Dendritic cell treated with granulocyte-macrophage colony-stimulating factor and Interleukin-4, amounts not matched to agents 40 ng/mL and 50 ng/mL, for 4 days (primary cell): ENCODE results near the gene STXBP5.

Source experiments
- H3K27ac Mint-ChIP-seq: one replicate; pipeline ENCODE4 v1.8.0; 2022; ENCODE audit warnings: mild to moderate bottlenecking, mixed read lengths
- H3K27me3 Mint-ChIP-seq: one replicate; pipeline ENCODE4 v1.8.0; 2022; ENCODE audit warnings: mild to moderate bottlenecking, mixed read lengths
- H3K36me3 Mint-ChIP-seq: one replicate; pipeline ENCODE4 v1.8.0; 2022; ENCODE audit warnings: low read depth, mixed read lengths
- H3K4me1 Mint-ChIP-seq: one replicate; pipeline ENCODE4 v1.8.0; 2022; ENCODE audit warnings: low read depth, mixed read lengths
- H3K4me3 Mint-ChIP-seq: one replicate; pipeline ENCODE4 v1.8.0; 2022; ENCODE audit warnings: mild to moderate bottlenecking, moderate library complexity, mixed read lengths
- H3K9me3 Mint-ChIP-seq: one replicate; pipeline ENCODE4 v1.8.0; 2022; ENCODE audit warnings: mixed read lengths
- intact Hi-C: fragments of 100-400 bp; cut with micrococcal nuclease; formaldehyde crosslinking; loops from one replicate; pipeline ENCODE4 v1.15.0; 2022

The STXBP5 gene

DNA sequence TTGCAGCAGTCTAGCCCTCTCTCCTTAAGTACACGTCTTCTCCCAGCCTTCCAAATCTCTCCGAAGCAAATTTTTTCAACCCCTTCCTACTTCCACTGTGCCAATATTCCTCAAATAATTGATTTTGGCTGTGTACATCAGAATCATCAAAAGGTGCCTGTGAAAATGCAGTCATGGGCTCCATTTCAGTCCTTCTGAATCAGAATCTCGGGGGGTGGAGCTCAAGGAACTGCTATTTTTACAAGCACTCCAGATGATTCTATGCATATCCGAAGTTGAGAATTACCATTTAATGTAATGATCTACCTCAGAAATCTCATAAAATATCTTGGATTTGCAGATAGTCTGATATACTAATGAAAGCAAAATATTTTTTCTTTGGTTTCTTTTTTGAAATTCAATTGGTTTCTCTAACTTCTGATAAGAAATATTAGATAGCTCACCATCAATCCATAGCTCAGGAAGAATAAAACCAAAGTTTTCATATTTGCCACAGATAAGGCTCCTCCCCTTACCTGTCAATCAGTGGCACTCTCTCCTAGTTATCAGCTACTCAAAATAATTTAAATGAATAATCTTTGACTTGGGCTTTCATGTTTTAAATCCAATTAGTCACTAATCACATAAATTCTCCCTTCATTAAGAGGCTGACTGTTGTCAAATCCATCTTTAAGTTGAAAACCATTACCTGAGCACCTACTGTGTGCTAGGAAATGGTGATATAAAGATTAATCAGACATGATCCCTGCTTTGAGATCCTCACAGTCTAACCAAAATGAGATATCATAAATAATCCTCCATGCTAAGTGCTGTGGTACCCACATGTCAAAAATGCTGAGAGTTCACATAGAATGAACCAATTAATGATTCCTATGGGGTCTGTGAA is 36.4 kb upstream of the STXBP5 start:
- Mint-ChIP-seq H3K36me3 (no peaks in the 10 kb centered on the region), H3K27me3 (no peaks in the 10 kb centered on the region), H3K27ac (no peak overlapping the region), H3K4me3 (no peak overlapping the region), H3K4me1 (no peaks in the 10 kb centered on the region), H3K9me3 (no peaks in the 10 kb centered on the region)
- intact Hi-C loops: no loop called here

DNA sequence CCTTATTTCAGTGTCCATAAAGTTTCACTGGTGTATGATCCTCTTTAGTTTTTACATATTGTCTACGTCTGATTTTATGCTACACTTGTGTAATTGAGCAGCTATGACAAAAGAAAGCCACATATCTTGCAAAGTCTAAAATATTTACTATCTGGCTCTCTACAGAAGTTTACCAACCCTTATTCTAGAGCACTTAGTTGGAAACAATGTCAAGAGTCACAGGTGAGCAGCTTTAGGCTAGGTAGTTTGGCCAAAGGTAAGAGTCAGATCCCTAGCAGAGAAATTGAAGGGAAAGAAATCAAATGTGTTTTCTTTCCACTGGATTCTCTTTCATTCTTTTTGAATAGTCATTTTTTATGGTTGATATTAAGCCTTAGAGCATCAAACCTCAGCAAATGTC is 34.7 kb upstream of the STXBP5 start:
- intact Hi-C loops: no loop called here
- H3K36me3 Mint-ChIP-seq: no peaks in the 10 kb centered on the region
- H3K4me3 Mint-ChIP-seq: no peak overlapping the region
- no peaks in the 10 kb centered on the region for H3K4me1 Mint-ChIP-seq
- H3K27me3 Mint-ChIP-seq: no peaks in the 10 kb centered on the region
- no peak overlapping the region for H3K27ac Mint-ChIP-seq
- no peaks in the 10 kb centered on the region for H3K9me3 Mint-ChIP-seq

DNA sequence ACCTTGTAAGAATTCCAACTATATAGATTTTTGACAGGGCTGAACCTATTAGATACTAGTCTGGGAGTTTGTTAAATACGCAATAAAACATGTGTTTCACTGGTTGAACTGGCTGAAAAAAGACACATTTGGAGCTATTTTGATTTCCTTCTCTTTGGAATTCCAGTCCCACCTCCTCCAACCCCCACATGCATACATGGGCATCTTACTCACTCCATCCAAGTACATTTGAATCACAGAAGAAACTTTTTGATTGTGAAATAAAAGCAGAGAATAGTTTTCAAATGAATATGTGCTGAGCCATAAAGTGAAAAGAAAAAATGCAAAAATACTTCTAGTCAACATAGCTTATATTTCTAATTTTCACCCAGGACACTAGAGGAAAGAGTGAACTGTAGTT is 33.9 kb upstream of the STXBP5 start:
- intact Hi-C loops: no loop called here
- H3K4me3 Mint-ChIP-seq: no peak overlapping the region
- H3K27ac Mint-ChIP-seq: no peak overlapping the region
- H3K9me3 Mint-ChIP-seq: no peaks in the 10 kb centered on the region
- H3K4me1 Mint-ChIP-seq: no peaks in the 10 kb centered on the region
- no peaks in the 10 kb centered on the region for H3K27me3 Mint-ChIP-seq
- H3K36me3 Mint-ChIP-seq: no peaks in the 10 kb centered on the region

DNA sequence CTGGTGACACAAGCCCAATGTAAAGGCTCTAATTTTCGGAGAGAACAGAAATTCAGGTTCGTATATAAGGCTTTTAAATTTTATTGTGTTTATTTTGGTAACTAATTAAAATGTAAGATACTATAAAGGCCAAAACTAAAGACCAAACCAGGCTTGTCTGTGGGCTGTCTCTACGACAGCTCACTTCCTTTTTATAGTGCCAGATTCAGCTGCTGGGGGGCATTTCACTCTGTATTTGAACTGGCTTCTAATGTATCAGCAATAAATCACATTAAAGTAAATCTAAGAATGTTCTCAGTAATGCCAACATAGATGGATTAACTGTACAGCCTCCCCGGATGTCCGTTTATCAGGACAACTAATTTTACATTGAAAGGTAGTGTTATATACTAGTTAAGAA is 31.1 kb upstream of the STXBP5 start:
- H3K9me3 Mint-ChIP-seq: no peaks in the 10 kb centered on the region

DNA sequence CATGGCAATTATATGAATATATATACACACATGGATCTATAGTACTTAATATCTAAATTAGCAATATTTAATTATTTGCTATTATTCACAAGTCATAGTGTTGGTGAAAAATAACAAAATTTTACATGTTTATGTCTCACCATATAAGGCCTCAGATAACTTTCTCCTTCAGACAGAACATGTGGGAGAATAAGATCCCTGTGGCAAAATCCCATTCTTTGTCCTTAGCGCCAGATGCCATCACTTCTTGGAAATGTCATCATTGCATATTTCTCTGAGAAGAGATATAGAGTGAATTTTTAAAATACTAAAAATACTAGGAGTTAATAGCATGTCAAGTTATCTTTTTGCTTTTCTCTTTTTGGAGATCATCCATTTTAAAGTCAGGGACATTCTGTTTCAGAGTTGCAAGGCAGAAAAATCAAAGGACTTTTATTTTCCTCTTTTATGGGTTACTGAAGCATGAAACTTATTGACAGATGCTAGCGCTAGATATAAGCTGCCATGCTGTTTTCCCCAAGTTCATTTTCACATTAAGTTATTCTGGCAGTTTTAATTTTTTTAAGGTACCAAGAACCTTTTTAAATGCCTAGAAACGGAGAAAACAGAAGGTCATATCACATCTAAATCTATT is 30.4 kb upstream of the STXBP5 start:
- H3K27me3 Mint-ChIP-seq: no peaks in the 10 kb centered on the region
- no peaks in the 10 kb centered on the region for H3K36me3 Mint-ChIP-seq
- no peaks in the 10 kb centered on the region for H3K9me3 Mint-ChIP-seq
- intact Hi-C loops: no loop called here
- H3K4me3 Mint-ChIP-seq: no peak overlapping the region
- no peaks in the 10 kb centered on the region for H3K4me1 Mint-ChIP-seq
- no peak overlapping the region for H3K27ac Mint-ChIP-seq

More for the DNA sequence above, 31.1 kb upstream of the STXBP5 start:
- intact Hi-C loops: no loop called here
- no peak overlapping the region for H3K27ac Mint-ChIP-seq
- no peaks in the 10 kb centered on the region for H3K27me3 Mint-ChIP-seq
- no peaks in the 10 kb centered on the region for H3K4me1 Mint-ChIP-seq
- H3K36me3 Mint-ChIP-seq: no peaks in the 10 kb centered on the region
- no peak overlapping the region for H3K4me3 Mint-ChIP-seq

DNA sequence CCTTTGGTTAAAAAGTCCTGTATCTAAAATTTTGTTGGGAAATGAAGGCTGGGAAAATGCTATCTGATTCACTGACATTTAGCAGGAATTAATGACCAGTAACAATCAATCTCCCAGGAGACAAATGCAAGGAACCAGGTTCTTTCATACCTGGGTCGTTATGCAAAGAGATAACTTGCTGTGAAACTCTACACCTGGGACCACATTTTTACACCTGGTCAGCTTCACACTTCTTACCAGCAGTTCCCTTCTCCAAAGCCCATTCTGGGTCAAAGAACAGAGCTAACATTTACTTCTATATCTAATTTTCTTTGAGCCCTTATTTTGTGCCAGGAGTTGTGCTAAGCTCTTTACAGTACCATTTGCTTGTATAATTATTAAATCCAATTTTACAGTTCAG is 27.4 kb upstream of the STXBP5 start:
- no peak overlapping the region for H3K4me3 Mint-ChIP-seq
- intact Hi-C loops: no loop called here
- no peaks in the 10 kb centered on the region for H3K27me3 Mint-ChIP-seq
- H3K4me1 Mint-ChIP-seq: no peaks in the 10 kb centered on the region
- H3K9me3 Mint-ChIP-seq: no peaks in the 10 kb centered on the region
- no peak overlapping the region for H3K27ac Mint-ChIP-seq
- H3K36me3 Mint-ChIP-seq: no peaks in the 10 kb centered on the region

DNA sequence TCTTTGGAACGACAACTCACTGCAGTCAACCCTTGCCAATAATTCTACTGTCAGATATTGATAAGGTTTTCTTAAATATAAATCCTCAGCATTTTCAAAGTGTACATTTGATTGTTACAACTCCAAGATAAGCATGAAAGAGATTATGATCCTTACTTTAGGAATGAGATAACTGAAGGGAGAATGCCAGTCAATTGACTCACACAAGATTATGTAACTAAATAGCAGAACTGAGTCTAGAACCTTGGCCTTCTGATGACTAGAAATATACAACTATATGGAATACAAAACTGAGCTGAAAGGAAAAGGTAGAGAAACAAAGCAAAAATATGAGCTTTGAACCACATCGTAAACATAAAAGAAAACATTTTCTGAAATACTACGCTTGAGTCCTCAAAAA is 26.9 kb upstream of the STXBP5 start:
- H3K9me3 Mint-ChIP-seq: no peaks in the 10 kb centered on the region
- no peaks in the 10 kb centered on the region for H3K27me3 Mint-ChIP-seq

DNA sequence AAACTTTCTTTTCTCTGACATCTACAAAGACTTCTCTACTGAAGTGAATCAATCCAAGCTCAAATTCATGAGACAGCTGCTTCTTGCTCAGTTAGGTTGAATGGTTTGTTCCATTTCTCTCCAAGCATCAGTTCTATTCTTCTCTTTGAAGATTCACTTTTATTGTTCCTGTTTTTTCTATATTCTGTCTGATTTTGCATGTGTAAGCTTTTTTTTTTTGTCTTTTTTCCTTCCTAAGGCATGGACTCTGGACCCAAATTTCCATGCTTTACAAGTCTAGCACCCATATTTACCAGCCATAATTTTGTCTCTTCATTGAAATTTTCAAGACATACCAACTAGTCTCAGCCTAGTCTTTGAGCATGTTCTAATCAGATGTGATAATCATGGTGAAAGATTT is 25.9 kb upstream of the STXBP5 start:
- no peak overlapping the region for H3K4me3 Mint-ChIP-seq
- H3K36me3 Mint-ChIP-seq: no peaks in the 10 kb centered on the region
- intact Hi-C loops: no loop called here
- H3K27ac Mint-ChIP-seq: no peak overlapping the region
- no peaks in the 10 kb centered on the region for H3K9me3 Mint-ChIP-seq
- H3K4me1 Mint-ChIP-seq: no peaks in the 10 kb centered on the region
- no peaks in the 10 kb centered on the region for H3K27me3 Mint-ChIP-seq

More for the DNA sequence above, 26.9 kb upstream of the STXBP5 start:
- Mint-ChIP-seq H3K27ac (no peak overlapping the region), H3K36me3 (no peaks in the 10 kb centered on the region), H3K4me1 (no peaks in the 10 kb centered on the region), H3K4me3 (no peak overlapping the region)
- intact Hi-C loops: no loop called here

DNA sequence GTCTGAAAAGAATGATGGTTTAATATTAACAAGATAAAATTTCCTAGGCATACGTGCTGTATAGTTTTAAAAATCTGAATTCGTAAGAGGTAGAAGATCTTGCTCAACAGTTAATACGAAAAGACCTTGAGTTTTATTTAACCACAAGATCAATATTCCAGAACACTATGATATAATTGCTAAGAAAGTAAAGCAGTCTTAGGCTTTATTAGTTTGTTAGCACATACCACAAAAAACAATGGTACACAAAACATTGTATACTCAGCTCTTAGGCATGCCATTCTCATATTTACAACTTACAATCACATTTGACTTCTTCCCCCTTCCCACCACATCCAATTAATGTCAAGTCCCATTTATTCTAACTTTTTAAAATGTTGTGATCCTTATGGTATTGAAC is 24.4 kb upstream of the STXBP5 start:
- no peaks in the 10 kb centered on the region for H3K9me3 Mint-ChIP-seq
- intact Hi-C loops: no loop called here
- H3K27me3 Mint-ChIP-seq: no peaks in the 10 kb centered on the region
- H3K4me1 Mint-ChIP-seq: no peaks in the 10 kb centered on the region
- H3K36me3 Mint-ChIP-seq: no peaks in the 10 kb centered on the region
- no peak overlapping the region for H3K27ac Mint-ChIP-seq
- H3K4me3 Mint-ChIP-seq: no peak overlapping the region

DNA sequence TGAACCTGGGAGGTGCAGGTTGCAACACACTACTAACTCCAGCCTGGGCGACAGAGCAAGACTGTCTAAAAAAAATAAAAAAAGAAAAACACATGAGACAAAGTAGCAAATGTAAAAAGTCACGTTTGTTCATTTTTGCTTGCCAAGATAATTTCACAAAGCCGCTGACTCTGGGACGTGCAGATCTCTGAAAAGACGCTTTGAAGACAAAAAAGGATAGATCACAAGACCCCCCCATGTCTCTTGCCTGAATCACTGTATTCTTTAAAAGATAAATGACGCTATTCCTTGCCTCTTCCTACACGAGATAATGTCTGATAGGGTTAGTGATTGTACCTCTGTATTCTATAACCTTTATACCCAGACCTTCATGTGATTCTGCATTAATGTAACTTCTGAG is 23.3 kb upstream of the STXBP5 start:
- no peaks in the 10 kb centered on the region for H3K27me3 Mint-ChIP-seq
- H3K9me3 Mint-ChIP-seq: no peaks in the 10 kb centered on the region
- H3K27ac Mint-ChIP-seq: no peak overlapping the region
- intact Hi-C loops: no loop called here
- no peak overlapping the region for H3K4me3 Mint-ChIP-seq
- H3K36me3 Mint-ChIP-seq: no peaks in the 10 kb centered on the region
- H3K4me1 Mint-ChIP-seq: peaks cover 6% of the 10 kb centered on the region

DNA sequence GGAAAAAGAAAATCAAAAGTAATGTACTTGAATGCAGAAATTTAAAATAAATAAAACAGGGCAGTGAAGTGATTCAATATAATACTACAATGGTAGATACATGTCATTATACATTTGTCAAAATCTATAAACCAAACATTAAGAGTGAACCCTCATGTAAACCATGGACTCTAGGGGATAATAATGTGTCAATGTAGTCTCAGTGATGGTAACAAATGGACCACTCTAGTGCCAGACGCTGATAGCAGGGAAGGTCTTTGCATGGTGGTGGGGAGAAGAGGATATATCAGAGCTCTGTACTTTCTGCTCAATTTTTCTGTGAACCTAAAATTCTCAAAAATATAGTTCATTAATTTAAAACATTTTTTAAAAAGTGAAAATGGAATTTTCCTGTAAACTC is 19.8 kb upstream of the STXBP5 start:
- Mint-ChIP-seq H3K36me3 (no peaks in the 10 kb centered on the region), H3K9me3 (no peaks in the 10 kb centered on the region), H3K27ac (no peak overlapping the region), H3K4me3 (no peak overlapping the region), H3K4me1 (peaks cover 10% of the 10 kb centered on the region), H3K27me3 (no peaks in the 10 kb centered on the region)
- intact Hi-C loops: no loop called here

DNA sequence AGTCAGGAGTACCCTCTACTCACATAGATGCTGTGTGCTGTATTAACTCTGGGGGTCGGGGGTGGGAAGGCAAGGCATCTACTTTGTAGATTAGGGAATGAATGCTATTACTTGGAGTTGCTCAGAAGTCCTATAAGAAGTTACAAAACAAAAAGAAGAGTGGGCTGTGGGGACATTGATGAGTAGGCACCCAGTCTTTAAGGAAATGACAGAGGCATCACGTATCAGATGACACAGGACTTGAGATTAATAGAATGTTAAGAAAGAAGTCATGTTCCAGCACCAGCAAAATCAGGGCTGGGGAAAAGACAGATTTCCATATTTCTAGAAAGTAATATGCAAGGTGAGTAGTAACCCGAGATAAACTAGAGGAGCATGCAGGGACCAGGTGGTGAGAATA is 19.0 kb upstream of the STXBP5 start:
- Mint-ChIP-seq H3K9me3 (no peaks in the 10 kb centered on the region), H3K4me1 (peaks cover 10% of the 10 kb centered on the region), H3K4me3 (no peak overlapping the region), H3K27ac (no peak overlapping the region), H3K27me3 (no peaks in the 10 kb centered on the region), H3K36me3 (no peaks in the 10 kb centered on the region)
- intact Hi-C loops: no loop called here

DNA sequence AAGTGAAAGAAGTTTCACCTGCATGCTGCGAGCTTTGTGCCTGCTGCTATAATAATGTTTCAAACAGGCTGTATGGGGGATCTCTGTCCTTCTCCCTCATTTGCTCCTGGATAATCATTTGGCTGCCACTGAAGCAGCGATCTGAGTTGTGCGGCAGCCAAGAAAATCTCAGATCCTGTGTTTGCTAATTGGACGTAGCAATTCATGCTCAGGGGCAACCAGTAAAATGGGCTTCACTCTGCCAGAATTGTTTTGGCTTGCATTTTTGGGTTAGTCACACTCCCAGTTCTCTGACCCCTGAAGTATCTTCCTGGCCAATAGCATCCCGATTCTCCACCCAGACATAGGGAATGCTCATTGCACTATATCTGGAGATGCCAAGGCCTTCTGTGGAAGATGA is 13.7 kb upstream of the STXBP5 start:
- no peaks in the 10 kb centered on the region for H3K9me3 Mint-ChIP-seq
- H3K27ac Mint-ChIP-seq: no peak overlapping the region
- H3K36me3 Mint-ChIP-seq: no peaks in the 10 kb centered on the region
- H3K27me3 Mint-ChIP-seq: no peaks in the 10 kb centered on the region
- H3K4me1 Mint-ChIP-seq: peaks cover 24% of the 10 kb centered on the region
- intact Hi-C loops: no loop called here
- H3K4me3 Mint-ChIP-seq: no peak overlapping the region

DNA sequence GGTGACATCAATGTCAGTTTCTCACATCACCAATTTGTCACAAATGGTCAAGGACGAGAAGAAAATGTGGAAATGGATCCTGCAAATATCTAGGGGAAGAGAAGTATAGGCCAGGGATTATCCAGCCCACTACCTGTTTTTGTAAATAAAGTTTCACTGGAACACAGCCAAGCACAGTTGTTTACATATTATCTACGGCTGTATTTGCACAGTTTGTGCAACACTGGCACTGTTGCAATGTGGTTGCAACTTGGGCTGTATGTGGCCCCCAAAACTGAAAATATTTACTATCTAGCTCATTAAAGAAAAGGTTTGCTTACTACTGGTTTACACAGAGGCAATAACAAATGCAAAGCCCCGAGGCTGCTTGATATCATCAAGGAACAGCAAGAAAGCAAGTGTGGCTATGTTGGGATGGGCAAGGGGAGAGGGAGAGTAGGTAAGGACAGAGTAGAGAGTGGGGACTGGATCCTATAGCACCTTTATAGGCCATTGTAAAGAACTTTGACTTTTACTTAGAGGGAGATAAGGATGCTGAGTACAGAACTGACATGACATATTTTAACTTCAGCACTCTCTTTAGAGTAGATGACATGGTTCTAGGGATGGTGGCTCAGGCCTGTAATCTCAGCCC is 11.8 kb upstream of the STXBP5 start:
- Mint-ChIP-seq H3K9me3 (no peaks in the 10 kb centered on the region), H3K27me3 (no peaks in the 10 kb centered on the region), H3K4me3 (no peak overlapping the region), H3K4me1 (peaks cover 24% of the 10 kb centered on the region), H3K36me3 (no peaks in the 10 kb centered on the region), H3K27ac (no peak overlapping the region)
- intact Hi-C loops: no loop called here
